ENCODE data around the gene DAND5.
A peak's percentile ranks its signal among the peaks of the same experiment; 100 is the strongest.
"Not testable (repeated sequence)": the region's sequence is repeated elsewhere in the genome, so short reads cannot be mapped to it uniquely, and the experiment has no call there.

Gene DAND5

GRCh38 chr19:12967907-12968306, 1.5 kb upstream of the DAND5 start:
- no peak for DNase-seq (ENCODE audit: low spot score)

GRCh38 chr19:12970070-12970820, 869 bp downstream of the DAND5 start:
- no peak for DNase-seq (ENCODE audit: low spot score)

- DNase-seq (ENCODE audit: low spot score) = no peak
These were observed 3.9 kb downstream of the DAND5 start for GRCh38 chr19:12973236-12973635.

GRCh38 chr19:12974301-12975220, 5.2 kb downstream of the DAND5 start:
- no peak for DNase-seq (ENCODE audit: low spot score)

GRCh38 chr19:12975221-12975741, 5.9 kb downstream of the DAND5 start:
- no peak for DNase-seq (ENCODE audit: low spot score)

- DNase-seq (ENCODE audit: low spot score) = not testable (repeated sequence)
These were observed 6.7 kb downstream of the DAND5 start for GRCh38 chr19:12976109-12976508.

GRCh38 chr19:12979974-12980373, 10.6 kb downstream of the DAND5 start:
- DNase-seq (ENCODE audit: low spot score) = no peak

GRCh38 chr19:12982648-12983047, 13.3 kb downstream of the DAND5 start:
- no peak for DNase-seq (ENCODE audit: low spot score)

- no peak for DNase-seq (ENCODE audit: low spot score)
These were observed 13.7 kb downstream of the DAND5 start for GRCh38 chr19:12983091-12983490.

GRCh38 chr19:12983542-12984142, 14.3 kb downstream of the DAND5 start:
- DNase-seq (ENCODE audit: low spot score) = peak; percentile 81

GRCh38 chr19:12984143-12984627, 14.8 kb downstream of the DAND5 start:
- peak; percentile 19 for DNase-seq (ENCODE audit: low spot score)

- DNase-seq (ENCODE audit: low spot score) = no peak
These were observed 15.3 kb downstream of the DAND5 start for GRCh38 chr19:12984683-12985048.

- DNase-seq (ENCODE audit: low spot score) = peak; percentile 25
These were observed 15.8 kb downstream of the DAND5 start for GRCh38 chr19:12985049-12985776.

- no peak for DNase-seq (ENCODE audit: low spot score)
These were observed 17.4 kb downstream of the DAND5 start for GRCh38 chr19:12986726-12987125.

GRCh38 chr19:12987190-12987589, 17.8 kb downstream of the DAND5 start:
- DNase-seq (ENCODE audit: low spot score) = no peak

- DNase-seq (ENCODE audit: low spot score) = no peak
These were observed 18.4 kb downstream of the DAND5 start for GRCh38 chr19:12987781-12988180.

GRCh38 chr19:12990431-12990830, 21.1 kb downstream of the DAND5 start:
- DNase-seq (ENCODE audit: low spot score) = no peak

GRCh38 chr19:12990853-12991252, 21.5 kb downstream of the DAND5 start:
- no peak for DNase-seq (ENCODE audit: low spot score)

GRCh38 chr19:12991296-12991695, 21.9 kb downstream of the DAND5 start:
- no peak for DNase-seq (ENCODE audit: low spot score)

- no peak for DNase-seq (ENCODE audit: low spot score)
These were observed 23.4 kb downstream of the DAND5 start for GRCh38 chr19:12992729-12993128.

- no peak for DNase-seq (ENCODE audit: low spot score)
These were observed 24.2 kb downstream of the DAND5 start for GRCh38 chr19:12993562-12993961.
